ENCODE data around the gene CRISPLD2.

The CRISPLD2 gene

GRCh38 chr16:84917492-84917891, 97.7 kb downstream of the CRISPLD2 start:
- DNase-seq: no peak

GRCh38 chr16:84918006-84918909, 98.5 kb downstream of the CRISPLD2 start:
- no peak for DNase-seq

- DNase-seq: no peak
These were observed 99.5 kb downstream of the CRISPLD2 start for GRCh38 chr16:84919269-84919668.

- DNase-seq: no peak
These were observed 99.9 kb downstream of the CRISPLD2 start for GRCh38 chr16:84919708-84920107.

GRCh38 chr16:84920333-84920732, 100.5 kb downstream of the CRISPLD2 start:
- DNase-seq: no peak

GRCh38 chr16:84922351-84923120, 102.8 kb downstream of the CRISPLD2 start:
- DNase-seq: no peak

GRCh38 chr16:84924331-84925091, 104.7 kb downstream of the CRISPLD2 start:
- no peak for DNase-seq

GRCh38 chr16:84925092-84925772, 105.4 kb downstream of the CRISPLD2 start:
- peak; percentile 20 for DNase-seq

GRCh38 chr16:84925773-84926372, 106.1 kb downstream of the CRISPLD2 start:
- no peak for DNase-seq

- DNase-seq: no peak
These were observed 106.7 kb downstream of the CRISPLD2 start for GRCh38 chr16:84926462-84926861.

GRCh38 chr16:84927621-84928591, 108.1 kb downstream of the CRISPLD2 start:
- no peak for DNase-seq

- DNase-seq: no peak
These were observed 109.1 kb downstream of the CRISPLD2 start for GRCh38 chr16:84928679-84929420.

GRCh38 chr16:84929421-84930297, 109.9 kb downstream of the CRISPLD2 start:
- no peak for DNase-seq

GRCh38 chr16:84930298-84931106, 110.7 kb downstream of the CRISPLD2 start:
- DNase-seq: no peak

GRCh38 chr16:84931107-84931494, 111.3 kb downstream of the CRISPLD2 start:
- no peak for DNase-seq

GRCh38 chr16:84931506-84931905, 111.7 kb downstream of the CRISPLD2 start:
- no peak for DNase-seq

- DNase-seq: no peak
These were observed 112.9 kb downstream of the CRISPLD2 start for GRCh38 chr16:84932681-84933080.
